ENCODE measurements around the gene HAND1. TPM values are rescaled to one million over a fixed set of nuclear protein-coding genes. Genes with fewer than 3 reads are reported as not detected.

HAND1 gene
- total RNA-seq, 2 experiments from 2014 or later: not detected

GRCh38 chr5:154440540-154440939, 37.5 kb downstream of the HAND1 start:
- TF ChIP-seq CTCF (IDR thresholded peaks at IDR 0.05): no peak
- ChIA-PET CTCF (interaction anchor here (1.3 to 1.8 kb wide), 2 partner anchors 9 to 19 kb away, joined by 3 to 4 read pairs; no protein-coding TSS in a partner anchor), POLR2A (interaction anchor here (0.7 kb wide), 1 partner anchor 50 kb away, joined by 3 read pairs; no protein-coding TSS in a partner anchor)
- H3K9me3 Mint-ChIP-seq: no peaks in the 10 kb centered on the region
- H3K27ac Mint-ChIP-seq: no peak overlapping the region
- peaks cover 54% of the 10 kb centered on the region for H3K36me3 Mint-ChIP-seq (ENCODE audit: low read depth)
- no peak overlapping the region for H3K4me3 Mint-ChIP-seq
- H3K4me1 Mint-ChIP-seq (ENCODE audit: low read depth): peaks cover 11% of the 10 kb centered on the region
- DNase-seq (no peak), ATAC-seq (no peak)
- H3K27me3 Mint-ChIP-seq: no peaks in the 10 kb centered on the region
- intact Hi-C loops (cut with micrococcal nuclease): no loop called here

- CTCF ChIA-PET: interaction anchor here (0.7 to 1.1 kb wide), 3 partner anchors 15 to 28 kb away, joined by 3 read pairs; no protein-coding TSS in a partner anchor
- Mint-ChIP-seq H3K36me3 (ENCODE audit: low read depth) (peaks cover 63% of the 10 kb centered on the region), H3K4me1 (ENCODE audit: low read depth) (peaks cover 4% of the 10 kb centered on the region), H3K4me3 (no peak overlapping the region), H3K27me3 (no peaks in the 10 kb centered on the region), H3K9me3 (no peaks in the 10 kb centered on the region), H3K27ac (no peak overlapping the region)
- intact Hi-C loops (cut with micrococcal nuclease): no loop called here
- DNase-seq (no peak), ATAC-seq (no peak)
- POLR2A ChIA-PET: interaction anchor here (1.0 kb wide), 2 partner anchors 27 to 135 kb away, joined by 3 read pairs; no protein-coding TSS in a partner anchor
- no peak for TF ChIP-seq CTCF (IDR thresholded peaks at IDR 0.05)
These were observed 40.6 kb downstream of the HAND1 start for GRCh38 chr5:154437281-154437965.

- intact Hi-C loops (cut with micrococcal nuclease): no loop called here
- H3K4me3 Mint-ChIP-seq: no peak overlapping the region
- ChIA-PET CTCF (no interaction called here), POLR2A (no interaction called here)
- H3K9me3 Mint-ChIP-seq: no peaks in the 10 kb centered on the region
- TF ChIP-seq CTCF (IDR thresholded peaks at IDR 0.05): no peak
- peaks cover 54% of the 10 kb centered on the region for H3K36me3 Mint-ChIP-seq (ENCODE audit: low read depth)
- H3K27me3 Mint-ChIP-seq: no peaks in the 10 kb centered on the region
- no peak for DNase-seq
- no peak for ATAC-seq
- no peak overlapping the region for H3K27ac Mint-ChIP-seq
- H3K4me1 Mint-ChIP-seq (ENCODE audit: low read depth): no peaks in the 10 kb centered on the region
These were observed 42.8 kb downstream of the HAND1 start for GRCh38 chr5:154435226-154435625.

GRCh38 chr5:154430961-154431630, 46.9 kb downstream of the HAND1 start:
- Mint-ChIP-seq H3K4me1 (ENCODE audit: low read depth) (no peaks in the 10 kb centered on the region), H3K36me3 (ENCODE audit: low read depth) (peaks cover 33% of the 10 kb centered on the region), H3K9me3 (no peaks in the 10 kb centered on the region), H3K27me3 (no peaks in the 10 kb centered on the region), H3K27ac (no peak overlapping the region), H3K4me3 (no peak overlapping the region)
- ChIA-PET POLR2A (no interaction called here), CTCF (interaction anchor here (1.3 to 2.2 kb wide), 3 partner anchors 9 to 26 kb away, joined by 3 to 7 read pairs (median 4); no protein-coding TSS in a partner anchor)
- DNase-seq: no peak
- no peak for TF ChIP-seq CTCF (IDR thresholded peaks at IDR 0.05)
- intact Hi-C loops (cut with micrococcal nuclease): no loop called here
- ATAC-seq: no peak

- no peaks in the 10 kb centered on the region for H3K9me3 Mint-ChIP-seq
- no peak overlapping the region for H3K4me3 Mint-ChIP-seq
- no peak for ATAC-seq
- no peak for TF ChIP-seq CTCF (IDR thresholded peaks at IDR 0.05)
- H3K27me3 Mint-ChIP-seq: no peaks in the 10 kb centered on the region
- DNase-seq: no peak
- H3K36me3 Mint-ChIP-seq (ENCODE audit: low read depth): peaks cover 28% of the 10 kb centered on the region
- CTCF ChIA-PET: interaction anchor here (1.4 kb wide), 1 partner anchor 26 kb away, joined by 3 read pairs; no protein-coding TSS in a partner anchor
- POLR2A ChIA-PET: no interaction called here
- intact Hi-C loops (cut with micrococcal nuclease): no loop called here
- H3K27ac Mint-ChIP-seq: no peak overlapping the region
- no peaks in the 10 kb centered on the region for H3K4me1 Mint-ChIP-seq (ENCODE audit: low read depth)
These were observed 47.6 kb downstream of the HAND1 start for GRCh38 chr5:154430466-154430865.
